GM19452 (cell line): Measurements from ENCODE around the gene HOXC10.

Experiments used
- ATAC-seq: cut with Tn5 transposase; IDR thresholded peaks from one replicate; pipeline ENCODE4 v1.9.1; 2021; ENCODE audit not compliant: unreplicated experiment

The HOXC10 gene

GRCh38 chr12:53976823-53977595 is 7.9 kb upstream of the HOXC10 start:
- no peak for ATAC-seq

- ATAC-seq = no peak
Measured at GRCh38 chr12:53977596-53978445, 7.1 kb upstream of the HOXC10 start.

- ATAC-seq = no peak
Measured at GRCh38 chr12:53978477-53979356, 6.2 kb upstream of the HOXC10 start.

- ATAC-seq = no peak
Measured at GRCh38 chr12:53980104-53980801, 4.7 kb upstream of the HOXC10 start.

GRCh38 chr12:53980802-53981496 is 4.0 kb upstream of the HOXC10 start:
- ATAC-seq = no peak

GRCh38 chr12:53981634-53982565 is 3.0 kb upstream of the HOXC10 start:
- ATAC-seq = no peak

- no peak for ATAC-seq
Measured at GRCh38 chr12:53982648-53983567, 2.0 kb upstream of the HOXC10 start.

GRCh38 chr12:53983568-53983949 is 1.4 kb upstream of the HOXC10 start:
- ATAC-seq = no peak

- ATAC-seq = no peak
Measured at GRCh38 chr12:53983950-53984572, 885 bp upstream of the HOXC10 start.

- ATAC-seq = no peak
Measured at GRCh38 chr12:53985692-53985993, 697 bp downstream of the HOXC10 start.

GRCh38 chr12:53985994-53986685 is 1.2 kb downstream of the HOXC10 start:
- ATAC-seq = no peak

- ATAC-seq = no peak
Measured at GRCh38 chr12:53986686-53987483, 1.9 kb downstream of the HOXC10 start.

- no peak for ATAC-seq
Measured at GRCh38 chr12:53987787-53988230, 2.9 kb downstream of the HOXC10 start.

- ATAC-seq = no peak
Measured at GRCh38 chr12:53988541-53989226, 3.7 kb downstream of the HOXC10 start.

- ATAC-seq = no peak
Measured at GRCh38 chr12:53989227-53990113, 4.5 kb downstream of the HOXC10 start.
